Keratinocyte (primary cell): Measurements from ENCODE around the gene TAB2.

Source experiments
- EZH2 ChIP-seq: IDR thresholded peaks from one replicate; pipeline ENCODE4 v1.6.1; 2012; ENCODE audit warnings: inconsistent platforms, mild to moderate bottlenecking, low read length, moderate library complexity
- TF ChIP-seq, protein P1 (sequence below), 3 experiments: IDR thresholded peaks in 1 of 3; conservative IDR thresholded peaks in 1 of 3; optimal IDR thresholded peaks in 1 of 3; 2 replicates in 2 of 3; 3 replicates in 1 of 3; pipeline versions ENCODE3 to v1.5.1; 2011; ENCODE audit warnings: low read length in 3 of 3, mild to moderate bottlenecking in 3 of 3, moderate library complexity in 2 of 3, control low read depth in 1 of 3, inconsistent platforms in 1 of 3; ENCODE audit not compliant: insufficient read depth in 2 of 3; ENCODE audit errors: extremely low read depth in 1 of 3

- TF ChIP-seq EZH2, result no peak
- TF ChIP-seq, protein P1, sequence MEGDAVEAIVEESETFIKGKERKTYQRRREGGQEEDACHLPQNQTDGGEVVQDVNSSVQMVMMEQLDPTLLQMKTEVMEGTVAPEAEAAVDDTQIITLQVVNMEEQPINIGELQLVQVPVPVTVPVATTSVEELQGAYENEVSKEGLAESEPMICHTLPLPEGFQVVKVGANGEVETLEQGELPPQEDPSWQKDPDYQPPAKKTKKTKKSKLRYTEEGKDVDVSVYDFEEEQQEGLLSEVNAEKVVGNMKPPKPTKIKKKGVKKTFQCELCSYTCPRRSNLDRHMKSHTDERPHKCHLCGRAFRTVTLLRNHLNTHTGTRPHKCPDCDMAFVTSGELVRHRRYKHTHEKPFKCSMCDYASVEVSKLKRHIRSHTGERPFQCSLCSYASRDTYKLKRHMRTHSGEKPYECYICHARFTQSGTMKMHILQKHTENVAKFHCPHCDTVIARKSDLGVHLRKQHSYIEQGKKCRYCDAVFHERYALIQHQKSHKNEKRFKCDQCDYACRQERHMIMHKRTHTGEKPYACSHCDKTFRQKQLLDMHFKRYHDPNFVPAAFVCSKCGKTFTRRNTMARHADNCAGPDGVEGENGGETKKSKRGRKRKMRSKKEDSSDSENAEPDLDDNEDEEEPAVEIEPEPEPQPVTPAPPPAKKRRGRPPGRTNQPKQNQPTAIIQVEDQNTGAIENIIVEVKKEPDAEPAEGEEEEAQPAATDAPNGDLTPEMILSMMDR (optimal IDR thresholded peaks at IDR 0.05 in 1 of 3, IDR thresholded peaks at IDR 0.05 in 1 of 3, conservative IDR thresholded peaks at IDR 0.05 in 1 of 3; ENCODE audit: extremely low read depth in 1 of 3, insufficient read depth in 2 of 3, low read length in 3 of 3), result no peak
Observed at GRCh38 chr6:149445095-149445466, 127.6 kb downstream of the TAB2 start.
